ENCODE measurements around the gene PLEKHA4.
"Not testable (repeated sequence)": the region's sequence is repeated elsewhere in the genome, so short reads cannot be mapped to it uniquely, and the experiment has no call there.

PLEKHA4 gene

DNA sequence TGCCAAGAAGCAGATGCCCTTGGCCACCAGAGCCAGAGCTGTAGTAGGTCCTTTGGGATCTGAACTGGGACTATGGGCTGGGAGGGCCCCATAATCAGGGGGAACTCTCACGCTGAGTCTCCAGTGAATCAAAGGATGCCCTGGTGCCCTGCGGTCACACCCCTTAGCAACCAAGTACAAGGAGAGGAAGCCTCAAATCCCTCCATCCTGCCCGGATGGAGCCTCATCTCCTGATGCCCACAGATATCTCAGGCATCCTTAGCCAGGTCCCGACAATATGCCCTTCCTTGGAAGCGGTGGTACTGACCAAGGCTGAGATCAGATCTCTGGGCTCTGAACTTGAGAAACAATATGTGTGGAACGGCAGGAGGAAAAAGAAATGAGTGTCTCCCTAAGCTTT, 1.7 kb downstream of the PLEKHA4 start:
- DNase-seq (ENCODE audit: low read depth in 2 of 2, low spot score in 1 of 2), result no peak

- no peak for DNase-seq (ENCODE audit: low read depth in 2 of 2, low spot score in 1 of 2)
Measured at GRCh38 chr19:48862827-48863226, 5.6 kb downstream of the PLEKHA4 start.

DNA sequence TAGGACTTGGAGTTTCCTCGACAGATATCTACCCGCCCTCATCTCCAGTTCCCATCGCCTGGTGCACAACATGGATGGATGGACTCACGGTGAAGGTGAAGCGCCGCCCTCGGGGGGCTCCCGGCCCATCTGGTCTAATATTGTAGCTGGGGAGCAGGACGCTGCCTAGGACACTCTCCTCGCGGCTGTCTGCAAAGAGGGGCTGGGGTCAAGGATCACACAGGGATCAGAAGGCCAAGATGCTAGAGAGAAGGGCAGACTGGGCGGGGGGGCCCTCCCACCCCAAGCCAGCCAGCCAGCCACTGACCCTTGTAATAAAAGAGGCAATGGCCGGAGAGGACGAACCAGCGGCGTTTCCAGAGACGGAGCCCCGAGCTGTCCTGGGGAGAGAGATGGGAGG, 7.1 kb downstream of the PLEKHA4 start:
- DNase-seq (ENCODE audit: low read depth in 2 of 2, low spot score in 1 of 2), result no peak

DNA sequence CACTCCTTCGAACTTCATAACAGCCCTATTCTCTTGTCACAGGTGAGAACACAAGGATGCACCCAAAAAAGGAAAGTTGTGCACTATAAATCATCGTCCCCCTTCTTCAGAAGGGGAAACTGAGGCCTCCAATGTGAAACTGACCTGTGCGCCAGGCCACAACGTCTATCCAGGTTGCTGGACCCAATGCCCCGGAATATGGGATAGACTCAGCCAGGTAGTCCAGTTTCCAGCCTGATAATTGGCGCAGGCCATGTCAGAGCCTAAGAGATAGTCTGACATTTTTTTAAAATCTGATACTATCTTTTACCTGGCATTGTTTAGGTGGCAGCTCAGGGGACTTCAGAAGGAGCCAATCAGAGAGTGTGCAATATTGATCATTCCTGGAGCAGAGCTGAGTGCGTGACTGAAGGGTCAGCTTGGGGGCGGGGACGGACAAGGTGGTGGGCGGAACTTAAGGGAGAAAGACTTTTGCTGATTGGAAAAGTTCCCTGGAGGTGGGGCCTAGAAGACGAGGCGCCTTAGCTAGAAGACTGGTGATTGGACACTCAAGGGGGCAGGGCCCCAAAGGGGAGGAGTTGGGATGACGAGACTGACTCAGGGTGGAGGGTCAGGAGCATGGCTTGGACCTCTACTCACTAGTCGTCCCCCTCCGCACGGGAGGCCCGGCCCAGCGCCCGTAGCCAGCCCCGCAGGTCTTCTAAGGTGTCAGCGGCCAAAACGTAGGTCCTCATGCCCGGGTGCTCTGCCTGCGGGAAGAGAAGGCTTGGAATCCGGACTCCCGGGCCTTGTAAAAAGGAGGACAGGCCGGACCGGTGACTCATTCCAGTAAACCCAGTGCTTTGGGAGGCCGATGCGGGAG, 8.5 kb downstream of the PLEKHA4 start:
- DNase-seq (ENCODE audit: low read depth in 2 of 2, low spot score in 1 of 2), result no peak

DNA sequence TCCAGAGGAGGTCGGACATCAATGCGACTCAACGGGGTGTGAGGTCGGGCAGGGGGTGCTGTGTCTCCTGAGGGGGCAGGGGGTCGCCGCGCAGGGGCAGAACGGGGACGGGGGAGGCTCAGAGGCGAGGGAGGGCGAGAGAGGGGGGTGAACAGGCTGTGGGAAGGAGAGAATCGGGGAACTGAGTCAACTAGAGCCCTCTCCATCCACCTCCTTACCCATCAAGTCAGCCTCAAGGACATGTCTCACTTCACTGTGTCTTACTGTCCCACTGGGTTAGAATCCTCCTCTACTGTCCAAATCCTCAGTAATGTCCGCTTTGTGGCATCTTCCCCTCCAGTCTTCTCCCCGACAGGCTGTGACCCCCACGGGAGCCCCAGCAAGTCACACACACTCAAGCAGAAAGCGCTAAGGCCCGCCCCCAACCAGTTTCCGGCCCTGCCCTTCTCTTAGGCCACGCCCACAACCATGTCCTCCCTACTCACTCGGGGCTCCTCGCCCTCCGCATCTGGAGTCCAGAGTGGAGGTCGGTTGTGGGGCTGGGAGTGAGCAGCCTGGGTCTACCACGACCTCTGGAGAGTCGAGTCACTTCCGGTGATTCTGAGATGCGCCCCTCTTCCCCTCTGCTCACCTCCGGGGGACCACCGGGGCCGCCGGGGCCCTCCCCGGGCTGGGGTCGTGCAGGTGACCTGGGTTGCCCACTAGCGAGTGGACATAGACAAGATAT, 9.3 kb downstream of the PLEKHA4 start:
- peak in 1 of 2 donors; percentile 72 for DNase-seq (ENCODE audit: low read depth in 2 of 2, low spot score in 1 of 2)

- DNase-seq (ENCODE audit: low read depth in 2 of 2, low spot score in 1 of 2), result no peak
Measured at GRCh38 chr19:48856921-48857320, 11.5 kb downstream of the PLEKHA4 start.

- DNase-seq (ENCODE audit: low read depth in 2 of 2, low spot score in 1 of 2), result no peak
Measured at GRCh38 chr19:48854103-48854502, 14.3 kb downstream of the PLEKHA4 start.

DNA sequence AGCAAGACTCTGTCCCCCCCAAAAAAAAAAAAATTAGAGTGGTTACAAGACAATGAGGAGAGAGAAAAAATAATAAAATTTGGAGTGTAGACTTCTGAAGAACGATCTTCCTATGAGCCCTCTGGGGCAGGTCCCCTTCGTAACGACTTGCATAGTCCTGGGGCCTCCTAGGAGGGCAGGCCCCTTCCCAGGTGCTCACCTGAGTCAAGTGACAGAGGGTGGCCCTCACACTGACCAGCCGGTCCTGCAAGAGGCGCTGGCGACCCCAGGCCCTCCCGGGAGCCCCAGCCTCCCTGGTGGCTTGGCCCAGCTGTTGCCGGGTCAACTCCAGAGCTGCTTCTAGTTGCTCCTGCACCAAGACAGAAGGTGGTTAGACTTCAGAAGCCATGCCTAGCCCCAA, 14.9 kb downstream of the PLEKHA4 start:
- DNase-seq (ENCODE audit: low read depth in 2 of 2, low spot score in 1 of 2), result no peak

DNA sequence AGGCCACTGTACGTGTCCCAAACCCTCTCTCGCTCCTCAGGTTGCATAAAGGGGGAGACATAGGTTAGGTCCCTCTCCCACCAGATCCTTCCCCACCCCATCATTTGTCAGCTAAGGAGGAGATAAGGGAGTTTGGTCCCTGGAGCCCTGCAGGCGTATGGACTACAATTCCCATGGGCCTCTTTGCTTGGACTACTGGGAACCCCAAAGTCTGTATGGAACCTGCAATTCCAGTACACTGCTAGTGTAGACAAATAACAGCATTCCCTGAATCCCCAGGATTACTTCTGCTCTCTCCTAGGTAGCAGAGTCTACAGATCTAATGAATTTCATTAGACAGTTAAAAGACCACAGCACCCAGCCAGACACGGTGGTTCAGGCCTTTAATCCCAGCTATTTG, 16.1 kb downstream of the PLEKHA4 start:
- no peak for DNase-seq (ENCODE audit: low read depth in 2 of 2, low spot score in 1 of 2)

DNA sequence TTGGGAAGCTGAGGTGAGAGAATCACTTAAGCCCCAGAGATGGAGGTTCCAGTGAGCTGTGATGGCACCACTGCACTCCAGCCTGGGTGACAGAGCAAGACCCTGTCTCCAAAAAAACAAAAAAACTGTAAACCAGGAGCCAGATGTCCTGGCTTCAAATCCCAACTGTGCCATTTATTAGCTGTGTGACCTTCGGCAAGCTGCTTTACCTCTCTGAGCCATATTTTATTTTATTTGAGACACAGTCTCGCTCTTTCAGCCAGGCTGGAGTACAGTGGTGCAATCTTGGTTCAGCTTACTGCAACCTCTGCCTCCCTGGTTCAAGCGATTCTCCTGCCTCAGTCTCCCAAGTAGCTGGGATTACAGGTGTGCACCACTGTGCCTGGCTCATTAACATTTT, 21.8 kb downstream of the PLEKHA4 start:
- not testable (repeated sequence) for DNase-seq (ENCODE audit: low read depth in 2 of 2, low spot score in 1 of 2)

- DNase-seq (ENCODE audit: low read depth in 2 of 2, low spot score in 1 of 2), result no peak
Measured at GRCh38 chr19:48845384-48845783, 23.0 kb downstream of the PLEKHA4 start.

DNA sequence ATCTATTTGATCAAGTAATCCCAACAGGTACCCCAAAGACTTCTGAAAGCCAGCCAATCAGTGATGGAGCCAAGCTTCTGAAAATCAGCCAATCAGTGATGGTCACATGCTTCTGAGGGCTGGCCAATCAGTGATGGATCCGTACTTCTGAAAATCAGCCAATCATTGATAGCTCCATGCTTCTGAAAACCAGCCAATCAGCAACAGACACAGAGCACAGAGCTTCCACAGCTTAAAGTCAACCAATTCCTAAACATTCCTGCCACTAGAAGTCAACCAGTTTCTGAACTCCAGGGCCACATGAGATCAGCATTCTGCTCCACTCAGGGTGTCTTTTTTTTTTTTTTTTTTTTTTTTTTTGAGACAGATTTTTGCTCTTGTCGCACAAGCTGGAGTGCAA, 23.9 kb downstream of the PLEKHA4 start:
- DNase-seq (ENCODE audit: low read depth in 2 of 2, low spot score in 1 of 2), result no peak

GRCh38 chr19:48842789-48843162, 25.6 kb downstream of the PLEKHA4 start:
- DNase-seq (ENCODE audit: low read depth in 2 of 2, low spot score in 1 of 2), result peak in 1 of 2 donors; percentile 33

DNA sequence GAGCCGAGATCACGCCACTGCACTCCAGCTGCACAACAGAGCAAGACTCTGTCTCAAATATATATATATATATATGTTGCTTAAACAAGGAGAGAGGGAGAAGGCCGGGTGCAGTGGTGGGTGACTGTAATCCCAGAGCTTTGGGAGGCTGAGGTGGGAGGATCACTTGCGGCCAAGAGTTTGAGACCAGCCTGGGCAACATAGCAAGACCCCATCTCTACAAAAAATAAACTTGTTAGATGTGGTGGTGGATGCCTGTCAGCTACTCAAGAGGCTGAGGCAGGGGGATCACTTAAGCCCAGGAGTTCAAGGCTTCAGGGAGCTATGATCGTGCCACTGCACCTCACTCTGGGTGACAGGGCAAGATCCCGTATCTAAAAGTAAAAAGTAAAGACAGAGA, 26.8 kb downstream of the PLEKHA4 start:
- no peak for DNase-seq (ENCODE audit: low read depth in 2 of 2, low spot score in 1 of 2)

DNA sequence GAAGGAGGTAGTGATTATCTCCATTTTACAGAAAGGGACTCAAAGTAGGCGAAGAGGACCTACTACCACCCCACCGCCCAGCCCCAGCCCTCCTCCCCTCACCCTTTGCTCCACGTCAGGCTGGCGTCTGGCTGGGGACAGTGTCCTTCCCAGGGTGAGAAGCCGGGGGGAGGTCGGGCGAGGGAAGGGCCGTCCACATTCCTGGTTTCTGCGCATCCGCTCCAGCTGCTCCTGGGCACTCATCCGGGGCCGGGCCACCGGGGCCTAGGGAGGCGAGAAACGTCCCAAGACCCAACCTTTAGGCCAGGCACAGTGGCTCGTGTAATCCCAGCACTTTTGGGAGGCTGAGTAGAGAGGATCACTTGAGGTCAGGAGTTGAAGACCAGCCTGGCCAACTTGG, 27.4 kb downstream of the PLEKHA4 start:
- no peak for DNase-seq (ENCODE audit: low read depth in 2 of 2, low spot score in 1 of 2)

GRCh38 chr19:48837687-48838086, 30.7 kb downstream of the PLEKHA4 start:
- no peak for DNase-seq (ENCODE audit: low read depth in 2 of 2, low spot score in 1 of 2)

GRCh38 chr19:48837051-48837524, 31.3 kb downstream of the PLEKHA4 start:
- DNase-seq (ENCODE audit: low read depth in 2 of 2, low spot score in 1 of 2), result peak; percentile 56 to 67

DNA sequence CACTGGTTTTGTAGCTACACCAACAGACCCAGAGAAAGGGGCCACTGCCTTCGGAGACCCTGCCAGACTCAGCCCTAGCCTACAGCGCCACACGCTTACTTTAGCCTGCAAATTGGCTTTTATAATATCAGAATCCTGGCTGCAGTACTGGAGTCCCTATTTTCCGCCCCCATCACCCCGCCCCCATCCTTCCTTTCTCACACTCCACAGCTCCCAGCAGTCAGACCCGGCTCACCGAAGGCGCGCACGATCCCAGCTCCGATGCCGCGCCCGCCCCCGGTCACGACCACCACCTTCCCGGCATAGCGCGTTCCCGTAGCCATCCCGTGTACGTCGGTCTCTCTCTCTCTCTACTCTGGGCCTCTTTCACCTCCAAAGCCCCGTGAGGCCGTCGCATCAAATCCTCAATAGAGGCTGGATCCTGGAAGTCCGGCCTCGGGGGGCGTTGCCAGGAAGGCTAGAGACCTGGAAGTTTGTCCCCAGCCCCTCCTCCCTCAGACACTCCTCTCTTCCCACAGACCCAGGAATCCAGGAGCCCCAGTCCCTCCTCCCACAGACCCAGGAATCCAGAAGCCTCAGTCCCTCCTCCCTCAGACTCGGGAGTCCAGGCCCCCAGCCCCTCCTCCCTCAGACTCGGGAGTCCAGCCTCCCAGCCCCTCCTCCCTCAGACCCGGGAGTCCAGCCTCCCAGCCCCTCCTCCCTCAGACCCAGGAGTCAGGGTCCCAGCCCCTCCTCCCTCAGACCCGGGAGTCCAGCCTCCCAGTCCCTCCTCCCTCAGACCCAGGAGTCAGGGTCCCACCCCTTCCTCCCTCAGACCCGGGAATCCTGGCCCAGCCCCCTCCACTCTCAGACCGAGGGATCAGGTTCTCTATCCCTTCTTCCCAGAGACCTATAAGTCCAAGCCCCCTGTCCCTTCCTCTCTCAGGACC, 32.1 kb downstream of the PLEKHA4 start, which contains the start of gene HSD17B14:
TSS of gene HSD17B14 (minus strand) at position 403 of the 929 bp plus-strand sequence. CDS start at position 323, 80 bp downstream.
- DNase-seq (ENCODE audit: low read depth in 2 of 2, low spot score in 1 of 2), result no peak

- peak; percentile 87 to 88 for DNase-seq (ENCODE audit: low read depth in 2 of 2, low spot score in 1 of 2)
Measured at GRCh38 chr19:48835734-48836088, 32.7 kb downstream of the PLEKHA4 start.

DNA sequence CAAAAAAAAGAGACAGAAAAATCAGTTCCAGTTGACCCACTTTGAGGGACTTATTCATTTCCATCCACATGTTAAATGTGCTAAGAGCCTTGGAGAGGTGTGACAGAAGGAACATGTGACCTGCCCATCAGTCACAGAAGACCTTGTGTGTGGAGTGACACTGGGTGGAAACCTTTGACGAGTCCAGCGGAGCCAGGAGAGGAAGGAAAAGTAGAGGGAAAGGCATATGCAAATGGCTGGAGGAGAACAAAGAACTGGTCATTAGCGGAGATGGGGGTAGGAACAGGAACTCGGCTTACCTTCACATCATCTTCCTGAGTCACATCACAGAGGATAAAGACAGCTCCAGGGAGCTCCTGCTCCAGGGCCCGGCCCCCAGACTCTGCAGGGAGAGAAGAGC, 34.4 kb downstream of the PLEKHA4 start:
- DNase-seq (ENCODE audit: low read depth in 2 of 2, low spot score in 1 of 2), result no peak

- DNase-seq (ENCODE audit: low read depth in 2 of 2, low spot score in 1 of 2), result no peak
Measured at GRCh38 chr19:48833049-48833448, 35.4 kb downstream of the PLEKHA4 start.
